ENCODE measurements around the gene NTRK3. TPM values are rescaled to one million over a fixed set of nuclear protein-coding genes. Genes with fewer than 3 reads are reported as not detected.

The NTRK3 gene
- total and polyA plus RNA-seq, 2 donors (not counting 3 experiments of a cell fraction or from before 2014, with no cell fraction given): not detected

- Histone ChIP-seq H3K79me2 (ENCODE audit: control insufficient read depth, insufficient read depth, low read length) (no peaks in the 10 kb centered on the region), H3K9me1 (replicated peaks; ENCODE audit: control insufficient read depth, extremely low read depth, insufficient read depth, low read length) (no peaks in the 10 kb centered on the region), H3K36me3 (ENCODE audit: control insufficient read depth in 2 of 2, extremely low read depth in 1 of 2, insufficient read depth in 2 of 2, low read length in 2 of 2) (no peaks in the 10 kb centered on the region), H3K9me3 (replicated peaks; ENCODE audit: control insufficient read depth, insufficient read depth, low read length) (no peaks in the 10 kb centered on the region), H3K4me1 (ENCODE audit: control insufficient read depth, extremely low read depth, insufficient read depth, low read length) (peaks cover 7% of the 10 kb centered on the region), H3K4me2 (ENCODE audit: insufficient read depth, low read length) (no peak overlapping the region), H3K27ac (ENCODE audit: insufficient read depth, low read depth, low read length) (no peak overlapping the region), H4K20me1 (replicated peaks; ENCODE audit: control insufficient read depth, extremely low read depth, insufficient read depth, low read length) (no peaks in the 10 kb centered on the region), H2AFZ (ENCODE audit: low read depth, low read length) (no peak overlapping the region), H3K4me3 (replicated peaks in 1 of 3; ENCODE audit: insufficient read depth in 1 of 3, low read depth in 1 of 3, low read length in 3 of 3) (no peak overlapping the region), H3K9ac (replicated peaks; ENCODE audit: extremely low read depth, insufficient read depth, low read length) (no peak overlapping the region), H3K27me3 (ENCODE audit: control insufficient read depth in 2 of 2, insufficient read depth in 2 of 2, low read length in 2 of 2) (no peaks in the 10 kb centered on the region)
- intact Hi-C loops (cut with micrococcal nuclease) (no loop called here), dilution Hi-C loops (cut with MboI; ENCODE audit: extremely low pct_ligation_motif_present, low sequenced_read_pairs) (no loop called here)
- ChIA-PET POLR2A (no interaction called here), CTCF (no interaction called here)
- TF ChIP-seq POLR2AphosphoS5 (IDR thresholded peaks at IDR 0.05; ENCODE audit: insufficient read depth, low read depth, low read length) (no peak), CTCF (IDR thresholded peaks at IDR 0.05; ENCODE audit: extremely low read depth in 1 of 2, insufficient read depth in 1 of 2, low read depth in 1 of 2, low read length in 2 of 2) (no peak), EZH2 (IDR thresholded peaks at IDR 0.05; ENCODE audit: borderline replicate concordance, low read depth, low read length, severe bottlenecking) (no peak), GATA2 (IDR thresholded peaks at IDR 0.05; ENCODE audit: insufficient read depth, insufficient read length, low read depth, low read length) (no peak), POLR2A (IDR thresholded peaks at IDR 0.05; ENCODE audit: low read depth, low read length) (no peak), FOS (IDR thresholded peaks at IDR 0.05; ENCODE audit: borderline replicate concordance, insufficient read depth, low read length) (no peak), MAX (IDR thresholded peaks at IDR 0.05; ENCODE audit: insufficient read depth, insufficient read length) (no peak), JUN (IDR thresholded peaks at IDR 0.05; ENCODE audit: borderline replicate concordance, insufficient read depth, insufficient read length, low read depth) (no peak), MYC (IDR thresholded peaks at IDR 0.05; ENCODE audit: low read depth, low read length) (no peak)
- no TSS peak for BruUV-seq (replicated peaks)
- DNase-seq (ENCODE audit: low read depth, low spot score): no peak
- no peak for FAIRE-seq
These were observed 437.8 kb downstream of the NTRK3 start for GRCh38 chr15:87818756-87819155.

Measured in endothelial cell of umbilical vein (primary cell).